Mammary epithelial cell (primary cell): ENCODE data around the gene AKR1E2.

Experiments used
- CTCF ChIP-seq, 2 donors: IDR thresholded peaks in 1 of 2; conservative IDR thresholded peaks in 1 of 2; 2 replicates each; pipeline ENCODE4 v1.5.1; 2011 to 2012; ENCODE audit warnings: inconsistent platforms in 2 of 2, low read length in 2 of 2, mild to moderate bottlenecking in 2 of 2, control low read depth in 1 of 2, low read depth in 1 of 2; ENCODE audit not compliant: insufficient read depth in 1 of 2; ENCODE audit errors: extremely low read depth in 1 of 2
- EZH2 ChIP-seq: IDR thresholded peaks from 2 replicates; pipeline ENCODE4 v1.6.1; 2012; ENCODE audit warnings: low read length, inconsistent platforms, borderline replicate concordance

- TF ChIP-seq CTCF (conservative IDR thresholded peaks at IDR 0.05 in 1 of 2, IDR thresholded peaks at IDR 0.05 in 1 of 2; ENCODE audit: extremely low read depth in 1 of 2, insufficient read depth in 1 of 2, low read depth in 1 of 2, low read length in 2 of 2) (no peak), EZH2 (no peak)
Observed at GRCh38 chr10:4882704-4883078, 56.7 kb downstream of the AKR1E2 start.
